NCI-H2029 (cell line): ENCODE measurements around the gene CREB5.
"Not testable (repeated sequence)": the region's sequence is repeated elsewhere in the genome, so short reads cannot be mapped to it uniquely, and the experiment has no call there.

Source experiments
- DNase-seq: peaks from one replicate; lab custom pipeline; 2025; lab: John Stamatoyannopoulos, UW

Gene CREB5

DNA sequence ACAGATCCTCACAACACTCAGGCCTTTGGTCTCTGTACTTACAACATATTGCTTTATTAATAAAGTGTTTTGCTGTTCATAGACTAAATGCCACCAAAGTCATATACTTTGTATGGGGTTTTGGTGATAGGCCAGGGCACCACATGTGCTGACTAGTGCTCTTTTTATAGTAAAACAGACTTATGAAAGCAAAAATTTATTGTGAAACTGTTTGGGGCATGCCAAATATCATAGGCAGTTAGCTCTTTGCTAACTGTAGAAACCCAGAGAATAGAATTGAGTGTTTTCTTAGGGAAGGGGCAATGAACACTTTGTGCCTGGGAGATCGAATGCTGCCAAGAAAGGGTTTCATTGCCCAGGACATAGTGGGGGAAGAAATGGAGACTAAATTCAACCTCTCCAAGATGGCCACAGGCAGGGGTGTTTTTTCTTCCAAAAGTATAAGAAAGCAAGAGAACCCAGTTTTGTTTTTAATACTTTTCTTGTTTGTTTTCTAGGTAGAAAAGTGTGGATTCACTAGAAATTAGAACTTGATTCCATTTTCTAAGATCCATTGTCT is 403.1 kb downstream of the CREB5 start:
- DNase-seq, result no peak

DNA sequence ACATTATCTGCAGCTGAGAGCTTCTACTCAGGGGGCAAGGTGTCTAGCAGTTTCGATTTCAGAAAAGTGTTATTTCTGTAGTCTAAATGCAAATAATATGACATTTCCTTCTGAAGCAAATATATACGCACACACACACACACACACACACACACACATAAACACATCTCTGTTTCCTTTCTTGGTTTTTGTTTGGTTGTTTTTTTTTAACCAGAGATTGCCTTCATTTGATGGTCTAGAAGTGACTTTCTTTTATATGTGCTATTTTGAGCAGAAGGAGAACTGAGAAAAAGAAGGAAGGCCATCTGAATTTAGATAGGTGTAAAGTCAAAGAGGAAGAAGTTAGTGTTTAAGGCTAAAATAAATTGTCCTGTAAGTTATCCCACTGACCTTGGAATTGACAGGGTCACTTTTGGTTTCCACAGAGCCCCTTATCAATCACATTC is 403.6 kb downstream of the CREB5 start:
- no peak for DNase-seq

DNA sequence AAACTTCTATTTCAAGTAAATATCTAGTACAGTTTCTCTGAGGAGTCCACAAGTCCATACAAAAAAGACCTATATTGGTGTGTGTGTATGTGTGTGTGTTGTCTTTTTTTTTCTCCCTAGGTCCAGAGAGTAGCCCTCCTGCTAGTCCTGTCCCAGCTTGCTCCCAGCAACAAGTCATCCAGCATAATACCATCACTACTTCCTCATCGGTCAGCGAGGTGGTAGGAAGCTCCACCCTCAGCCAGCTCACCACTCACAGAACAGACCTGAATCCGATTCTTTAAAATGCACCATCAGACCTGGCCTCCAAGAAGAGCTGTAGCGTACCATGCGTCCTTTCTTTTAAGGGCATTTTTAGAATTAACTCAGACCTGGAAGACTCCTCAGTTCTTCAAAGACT is 406.7 kb downstream of the CREB5 start:
- DNase-seq, result no peak

DNA sequence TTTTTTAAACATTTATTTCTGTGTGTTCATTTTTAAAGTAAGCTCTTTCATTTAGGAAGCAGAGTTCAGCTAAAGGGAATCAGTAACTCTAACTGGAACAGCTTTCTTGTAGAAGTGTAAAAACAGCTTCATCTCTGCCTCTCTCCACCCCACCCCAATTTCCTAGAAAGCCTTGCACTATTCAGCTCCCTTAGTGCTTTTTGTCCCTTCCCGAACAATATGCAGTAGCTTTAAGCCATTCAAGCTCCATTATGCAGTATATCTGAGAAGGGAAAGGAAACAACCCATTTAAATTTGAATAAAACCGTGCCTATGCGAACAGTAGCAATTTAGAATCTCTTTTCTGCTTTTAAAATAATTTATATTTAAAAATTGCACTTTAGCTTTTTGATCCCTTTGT is 411.3 kb downstream of the CREB5 start:
- DNase-seq, result no peak

DNA sequence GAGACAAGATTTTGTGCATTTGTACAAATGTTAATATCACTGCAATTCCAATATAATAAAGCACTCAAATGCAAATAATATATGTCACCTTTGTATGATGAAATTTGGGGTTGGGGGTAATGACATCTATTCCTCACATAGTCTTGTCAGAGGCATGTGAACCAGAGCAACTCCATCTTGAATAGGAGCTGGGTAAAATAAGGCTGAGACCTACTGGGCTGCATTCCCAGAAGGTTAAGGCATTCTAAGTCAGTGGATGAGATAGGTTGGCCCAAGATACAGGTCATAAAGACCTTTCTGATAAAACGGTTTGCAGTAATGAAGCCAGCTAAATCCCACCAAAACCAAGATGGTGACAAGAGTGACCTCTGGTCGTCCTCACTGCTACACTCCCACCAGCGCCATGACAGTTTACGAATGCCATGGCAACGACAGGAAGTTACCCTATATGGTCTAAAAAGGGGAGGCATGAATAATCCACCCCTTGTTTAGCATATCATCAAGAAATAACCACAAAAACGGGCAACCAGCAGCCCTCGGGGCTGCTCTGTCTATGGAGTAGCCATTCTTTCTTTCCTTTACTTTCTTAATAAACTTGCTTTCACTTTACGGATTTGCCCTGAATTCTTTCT is 413.6 kb downstream of the CREB5 start:
- DNase-seq, result not testable (repeated sequence)

DNA sequence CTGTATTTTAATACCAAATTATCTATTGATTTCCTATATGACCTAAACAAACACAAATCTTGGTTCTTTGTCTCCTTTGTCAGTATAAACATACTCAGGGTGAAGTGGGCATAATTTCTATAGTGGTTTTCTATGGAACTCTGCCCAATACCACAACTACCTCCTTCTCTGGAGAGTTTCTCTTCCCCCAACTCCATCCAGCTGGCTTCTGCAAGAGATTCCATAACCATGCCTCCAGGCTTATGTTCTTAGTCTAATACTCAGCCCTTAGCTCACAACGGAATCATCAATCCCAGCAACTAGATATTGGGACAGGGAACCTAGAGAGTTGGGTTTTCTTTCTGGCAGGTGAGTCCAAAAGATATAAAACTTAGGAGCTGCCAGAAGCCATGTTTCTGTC is 418.5 kb downstream of the CREB5 start:
- DNase-seq, result peak; percentile 21

DNA sequence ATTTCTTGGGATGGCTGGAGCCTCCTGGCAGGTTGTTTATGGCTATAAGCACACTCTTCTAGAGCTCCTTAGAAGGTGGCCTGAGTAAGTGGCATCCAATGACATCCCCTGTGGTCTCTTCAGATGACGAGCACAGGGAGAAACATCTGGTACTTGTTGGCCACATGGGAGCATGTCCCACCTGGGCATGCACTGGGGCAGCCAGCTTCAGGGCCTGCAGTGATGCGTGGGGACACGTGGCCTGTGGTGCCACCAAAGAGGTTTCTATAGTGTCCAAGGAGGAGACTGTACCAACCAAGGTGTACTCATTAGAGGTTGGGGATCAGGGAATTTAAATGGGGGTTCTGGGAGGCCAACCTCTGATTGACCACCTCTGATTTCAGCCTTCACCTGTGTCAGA is 420.4 kb downstream of the CREB5 start:
- no peak for DNase-seq

DNA sequence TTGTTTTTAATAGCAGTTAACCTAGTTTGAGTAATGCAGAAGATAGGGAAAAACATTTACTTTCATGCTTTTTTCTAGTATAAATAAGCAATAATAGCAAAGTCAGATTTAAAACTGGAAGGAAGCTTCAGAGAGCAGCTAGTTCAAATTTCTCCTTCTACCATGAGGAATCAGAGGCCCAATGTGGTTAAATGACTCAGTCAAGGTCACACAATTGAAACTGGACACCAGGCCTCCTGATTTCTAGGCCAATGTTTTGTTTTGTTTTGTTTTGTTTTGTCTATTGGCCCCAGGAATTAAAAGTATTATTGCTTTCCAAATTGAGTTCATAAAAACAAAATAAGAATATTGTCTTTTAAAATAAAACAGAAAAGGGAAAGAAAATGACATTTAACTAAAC is 423.5 kb downstream of the CREB5 start:
- no peak for DNase-seq

DNA sequence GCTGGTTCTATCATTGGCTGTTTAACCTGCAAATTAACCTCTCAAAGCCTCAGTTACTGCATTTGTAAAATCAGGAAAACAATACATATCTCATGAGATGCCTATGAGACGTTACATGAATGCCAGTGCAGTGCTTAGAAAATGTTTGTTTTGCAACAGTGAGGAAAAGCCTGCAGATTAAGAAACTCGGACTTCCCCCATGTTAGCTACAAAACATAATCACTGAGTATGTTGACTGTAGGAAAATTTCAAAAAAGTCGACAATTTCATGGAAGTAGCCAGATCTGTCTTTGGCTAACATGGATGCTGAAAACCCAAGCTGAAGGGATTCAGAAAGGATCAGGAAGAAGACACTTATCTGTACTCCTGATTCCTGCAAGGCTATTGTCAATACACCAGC is 424.4 kb downstream of the CREB5 start:
- DNase-seq, result no peak

DNA sequence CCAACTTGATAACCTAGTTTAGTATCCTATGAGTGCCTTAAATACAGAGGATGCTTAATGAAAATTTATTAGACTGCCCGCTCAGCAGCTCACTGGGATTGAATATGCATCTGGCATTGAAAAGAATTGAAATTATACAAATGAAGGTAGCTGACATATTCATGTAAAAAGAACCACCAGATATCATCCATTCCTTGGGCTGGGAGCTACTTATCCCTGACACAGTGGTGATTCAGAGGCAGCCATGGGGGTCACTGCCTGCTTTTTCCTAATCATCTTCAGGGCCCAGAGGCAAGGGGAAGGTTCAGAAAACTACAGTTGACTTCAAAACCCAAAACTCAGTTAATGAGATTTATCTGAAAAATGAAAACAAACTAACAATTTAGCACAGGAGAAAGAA is 424.9 kb downstream of the CREB5 start:
- no peak for DNase-seq

DNA sequence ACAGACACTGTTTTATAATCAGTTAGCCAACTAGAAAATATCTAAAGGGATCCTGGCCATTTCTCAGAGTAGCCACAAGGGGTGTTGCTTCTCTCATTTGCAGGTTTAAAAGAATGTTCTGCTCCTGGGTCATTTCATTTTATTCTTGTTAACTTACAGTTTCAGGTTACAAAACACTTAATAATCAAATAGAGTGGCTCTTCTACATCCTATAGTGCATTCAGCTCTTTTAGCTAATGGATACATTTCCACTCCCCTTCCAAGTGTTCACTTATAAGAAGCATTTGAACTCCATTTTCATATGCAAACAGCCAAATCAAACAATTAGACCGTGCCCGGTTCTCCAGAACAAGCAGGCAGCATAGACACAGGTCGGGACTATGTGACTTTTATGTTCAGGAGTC is 428.3 kb downstream of the CREB5 start:
- peak; percentile 21 for DNase-seq

DNA sequence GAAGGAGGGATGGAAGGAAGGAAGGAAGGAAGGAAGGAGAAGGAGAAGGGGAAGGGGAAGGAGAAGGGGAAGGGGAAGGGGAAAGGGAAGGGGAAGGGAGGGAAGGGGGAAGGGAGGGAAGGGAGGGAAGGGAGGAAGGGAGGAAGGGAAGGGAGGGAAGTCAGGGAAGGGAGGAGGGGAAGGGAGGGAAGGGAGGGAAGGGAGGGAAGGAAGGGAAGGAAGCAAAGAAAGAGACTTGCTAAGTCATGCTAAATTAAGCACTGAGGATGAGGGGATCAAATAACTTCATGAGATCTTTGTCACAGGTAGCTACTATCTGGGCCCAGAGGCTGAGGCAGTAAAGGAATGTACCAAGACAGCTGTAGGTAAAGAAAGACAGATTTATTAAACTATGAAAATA is 429.4 kb downstream of the CREB5 start:
- DNase-seq, result no peak

DNA sequence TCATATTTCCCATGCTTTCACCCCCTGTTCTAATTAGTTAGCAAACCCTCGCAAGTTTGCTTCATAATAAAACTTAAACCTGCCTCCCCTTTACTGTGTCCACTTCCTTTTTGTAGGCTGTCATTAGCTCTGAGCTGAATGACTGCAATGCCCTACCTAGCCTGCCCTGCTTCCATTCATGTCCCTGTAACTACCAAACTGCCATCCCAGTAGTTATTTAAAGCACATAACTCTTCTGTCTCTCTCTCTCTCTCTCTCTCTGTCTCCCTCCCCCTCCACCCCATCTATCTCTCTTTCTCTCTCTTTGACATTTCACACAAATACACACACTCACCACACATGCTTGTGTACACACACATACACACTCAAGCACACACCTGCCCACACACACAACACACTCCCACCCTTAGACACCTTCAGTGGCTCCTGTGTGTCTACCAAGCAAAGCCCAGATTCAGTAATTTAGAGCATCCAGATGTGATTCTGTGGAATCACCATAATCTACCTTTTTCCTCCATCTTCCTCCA is 430.5 kb downstream of the CREB5 start:
- DNase-seq, result no peak

DNA sequence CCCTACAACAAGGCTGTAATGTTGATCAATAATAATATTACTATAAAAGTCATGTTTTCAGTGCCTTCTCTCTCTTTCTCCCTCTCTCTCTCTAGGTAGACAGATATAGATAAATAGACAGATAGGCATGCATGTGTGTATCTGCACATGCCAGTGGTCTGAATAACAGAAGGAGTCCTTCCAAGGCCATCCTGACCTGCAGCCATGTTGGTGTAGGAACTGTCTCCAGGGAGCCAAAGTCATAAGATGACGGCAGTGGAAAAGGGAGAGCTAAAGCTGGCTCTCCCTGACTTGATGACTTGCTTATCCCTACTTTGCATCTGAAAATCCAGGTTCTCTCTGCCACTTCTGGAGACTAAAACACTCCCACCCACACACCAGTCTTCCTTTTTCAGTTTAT is 432.8 kb downstream of the CREB5 start:
- DNase-seq, result no peak

DNA sequence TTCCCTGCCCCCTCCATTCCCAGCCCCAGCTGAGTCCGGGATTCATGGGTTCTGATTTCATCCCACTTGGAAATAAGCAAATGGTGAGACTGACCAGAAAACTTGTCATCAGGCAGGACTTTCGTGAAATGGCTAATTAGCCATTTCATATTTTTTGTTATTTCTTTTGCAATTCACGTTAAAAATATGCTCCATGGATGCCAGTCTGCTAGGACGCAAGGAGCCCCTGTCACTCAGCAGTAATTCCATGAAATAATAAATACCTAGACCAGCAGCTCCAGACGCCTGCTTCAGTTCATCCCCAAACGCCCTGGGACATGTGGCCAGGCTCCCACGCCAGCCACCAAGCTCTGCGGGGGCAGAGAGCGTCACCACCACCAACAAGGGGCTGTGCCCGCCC is 434.9 kb downstream of the CREB5 start:
- DNase-seq, result no peak

DNA sequence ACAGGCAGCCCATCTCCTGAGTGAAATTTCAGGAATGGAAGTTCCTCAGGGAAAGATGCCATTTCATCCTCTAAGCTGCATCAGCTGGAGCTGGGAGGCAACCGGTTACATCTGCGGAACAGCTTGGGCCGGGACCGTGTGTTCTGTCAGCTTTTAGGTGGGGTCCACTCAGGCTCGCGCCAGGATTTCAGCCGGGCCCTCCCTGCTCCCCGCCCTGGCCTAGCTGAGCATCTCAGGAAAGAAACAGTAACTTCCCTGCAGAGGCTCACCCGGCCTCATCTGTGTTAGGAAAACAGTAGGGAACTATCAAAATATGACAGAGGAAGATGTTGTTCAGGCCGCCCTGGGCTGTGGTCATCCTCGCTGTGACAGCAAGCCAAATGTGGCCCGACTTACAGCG is 435.4 kb downstream of the CREB5 start:
- DNase-seq, result no peak

DNA sequence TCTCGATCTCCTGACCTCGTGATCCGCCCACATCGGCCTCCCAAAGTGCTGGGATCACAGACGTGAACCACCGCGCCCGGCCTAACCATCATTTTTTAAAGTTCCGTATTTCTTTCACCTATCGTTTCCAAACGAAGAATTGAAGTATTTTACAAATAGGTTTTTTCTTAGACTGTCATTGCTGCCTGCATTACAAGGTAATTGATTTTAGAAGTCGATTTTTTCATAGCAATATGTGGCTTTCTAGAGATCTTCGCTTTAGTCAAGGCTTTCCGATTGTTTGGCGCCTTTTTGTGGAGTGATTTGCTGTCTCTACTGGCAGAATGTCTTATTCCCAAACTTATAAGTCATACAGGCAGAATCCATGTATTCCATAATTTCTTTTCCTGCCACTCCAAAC is 436.6 kb downstream of the CREB5 start:
- no peak for DNase-seq

DNA sequence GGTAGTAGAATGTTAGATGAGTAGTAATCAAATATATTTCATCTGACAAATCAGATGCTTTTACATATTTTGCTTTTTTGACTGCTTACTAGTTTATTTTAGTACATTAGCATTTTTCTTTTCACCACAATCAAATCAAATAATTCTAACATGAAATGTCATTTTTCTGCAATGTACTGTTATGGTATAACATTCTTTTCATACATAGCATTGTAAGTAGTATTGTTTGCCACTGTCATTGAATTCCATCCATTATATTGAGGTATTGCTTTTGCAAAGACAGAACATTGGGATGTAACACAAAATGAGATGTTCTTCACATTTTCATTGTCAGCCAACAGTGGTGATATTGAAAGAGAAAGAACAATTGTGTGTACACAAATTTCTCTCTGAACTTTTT is 438.4 kb downstream of the CREB5 start:
- no peak for DNase-seq

DNA sequence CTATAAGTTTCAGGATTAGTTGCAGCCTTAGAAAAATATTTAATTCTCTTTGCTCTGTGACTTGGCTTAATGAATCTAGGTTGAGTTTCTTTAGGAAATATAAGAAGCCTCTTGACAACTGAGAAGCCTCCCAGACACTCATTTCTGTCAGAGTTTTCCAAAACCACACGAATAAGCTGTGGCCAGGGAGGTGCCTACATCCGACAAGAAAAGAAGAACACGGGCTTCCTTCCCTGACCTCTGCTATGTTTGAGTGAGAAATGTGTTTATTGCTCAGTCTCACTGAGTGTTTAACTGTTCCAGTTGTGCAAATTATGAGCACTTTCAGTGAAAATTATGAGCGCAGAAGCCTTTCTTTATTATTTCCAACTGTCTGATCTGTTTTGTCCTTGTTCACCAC is 440.8 kb downstream of the CREB5 start:
- DNase-seq, result no peak

DNA sequence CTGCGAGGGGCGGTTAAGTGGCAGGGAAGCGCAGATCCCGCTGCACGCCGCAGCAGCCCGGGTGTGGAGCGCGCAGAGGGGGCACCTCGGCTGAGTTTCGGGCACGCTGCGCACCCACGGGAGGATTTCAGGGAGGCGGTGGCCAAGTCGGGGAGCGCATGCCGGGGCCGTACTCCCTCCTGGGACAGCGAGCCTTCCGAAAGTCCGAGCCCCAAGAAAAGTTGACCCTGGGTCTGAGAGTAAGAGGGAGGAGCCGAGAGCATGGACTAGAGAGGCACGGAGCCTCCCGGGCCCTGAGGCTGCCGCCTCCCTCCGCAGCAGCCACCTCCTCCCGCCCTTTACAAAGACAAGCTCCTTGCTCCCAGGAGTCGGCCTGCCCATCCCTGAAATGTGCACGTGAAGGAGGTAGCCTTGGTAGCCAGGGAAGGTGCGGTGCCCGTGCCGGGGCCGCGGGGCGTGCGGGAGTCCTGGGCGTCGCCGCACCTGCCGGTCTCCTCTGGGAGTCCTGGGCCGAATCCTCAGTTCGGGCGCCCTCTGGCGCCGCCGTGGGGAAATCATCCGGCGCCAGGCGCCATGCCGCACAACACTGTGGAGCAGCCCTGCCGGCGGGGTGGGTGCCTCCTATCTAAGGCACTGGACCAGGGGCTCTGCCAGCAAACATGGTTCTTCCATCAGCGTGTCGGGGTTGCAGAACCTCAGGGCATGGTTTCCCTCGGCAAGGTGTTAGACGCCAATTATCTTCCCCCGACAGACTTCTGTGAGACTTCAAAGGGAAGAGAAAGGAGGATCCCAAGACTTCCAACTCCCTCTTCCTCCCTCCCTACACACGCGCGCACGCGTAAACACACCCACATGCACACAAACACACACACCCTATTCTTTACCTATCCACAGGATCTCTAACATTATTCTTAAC is 441.8 kb downstream of the CREB5 start:
- DNase-seq, result peak; percentile 58

DNA sequence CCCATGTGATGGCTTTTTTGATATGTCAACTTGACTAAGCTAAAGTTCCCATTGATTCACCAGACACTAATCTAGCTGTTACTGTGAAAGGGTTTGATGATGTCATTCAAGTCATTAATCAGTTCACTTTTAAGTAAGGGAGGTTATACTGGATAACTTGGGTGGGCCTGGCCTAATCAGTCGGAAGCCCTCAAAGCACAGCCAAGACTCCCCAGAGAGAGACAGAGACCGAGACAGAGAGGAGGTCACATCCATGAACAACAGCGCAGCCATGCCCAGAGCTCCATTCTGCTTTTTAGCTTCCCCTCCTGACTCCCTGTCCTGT is 442.4 kb downstream of the CREB5 start:
- DNase-seq, result no peak

DNA sequence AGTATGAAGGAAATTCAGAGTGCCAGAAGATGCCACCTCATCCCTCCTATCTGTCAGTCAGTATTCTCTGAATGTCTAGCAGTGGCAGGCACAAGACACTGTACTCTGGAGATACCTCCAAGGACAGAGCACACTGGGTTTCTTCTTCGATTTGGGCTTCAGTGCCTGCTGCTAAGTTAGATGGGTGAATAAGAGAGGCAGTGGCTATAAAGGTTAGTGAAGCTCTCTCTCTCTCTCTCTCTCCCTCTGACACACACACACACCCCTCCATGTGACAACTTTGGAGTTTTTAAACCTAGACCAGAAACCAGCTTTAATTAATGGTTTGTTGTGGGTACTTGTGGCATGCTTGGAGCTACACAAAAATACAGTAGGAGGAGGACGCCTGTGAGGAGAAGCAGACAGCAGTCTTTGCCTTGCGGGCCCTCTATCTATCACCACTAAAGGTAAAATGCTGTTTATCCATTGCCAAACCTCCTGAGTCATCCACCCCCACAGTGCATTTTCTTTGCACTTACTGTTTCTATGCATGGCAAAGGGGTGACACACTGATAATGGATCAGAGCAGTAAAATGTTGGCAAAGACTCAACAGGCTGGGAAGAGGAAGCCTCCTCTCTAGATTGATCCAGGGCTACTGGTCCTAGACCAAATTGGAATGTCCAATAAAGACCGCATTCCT is 443.4 kb downstream of the CREB5 start:
- no peak for DNase-seq

DNA sequence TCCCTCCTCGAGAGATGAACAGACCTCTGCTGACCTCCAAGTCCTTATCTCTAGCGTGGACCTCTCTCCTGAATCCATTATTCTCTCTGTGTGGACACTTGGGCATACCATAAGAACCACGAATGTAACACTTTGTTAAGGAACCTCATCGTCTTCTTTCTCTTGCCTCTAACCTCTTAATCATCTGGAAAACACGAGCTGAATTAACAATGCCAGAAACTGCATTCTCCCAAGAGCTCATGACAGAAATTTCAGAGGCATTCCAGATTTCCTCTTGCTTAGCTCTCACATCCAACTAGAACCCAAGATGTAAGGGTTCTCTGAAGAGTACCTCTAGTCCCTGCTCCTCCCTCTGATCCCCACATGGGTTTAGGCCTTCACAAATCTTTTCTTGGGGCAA is 444.3 kb downstream of the CREB5 start:
- DNase-seq, result no peak
